Mesendoderm (in vitro differentiated cells): ENCODE measurements around the gene TCP11L2.

Source experiments
- DNase-seq: peaks from one replicate; pipeline ENCODE4 v3.0.0; 2013
- H2AK5ac ChIP-seq: 2 replicates; pipeline ENCODE4 v1.6.1; 2013; ENCODE audit warnings: low read length, inconsistent platforms
- H2BK120ac ChIP-seq: 2 replicates; pipeline ENCODE4 v1.6.1; 2013; ENCODE audit warnings: low read depth, mild to moderate bottlenecking, low read length, moderate library complexity, mixed read lengths
- H2BK15ac ChIP-seq: replicated peaks from 2 replicates; pipeline ENCODE4 v1.6.1; 2013; ENCODE audit warnings: low read depth, mild to moderate bottlenecking, moderate library complexity
- H2BK5ac ChIP-seq: 2 replicates; pipeline ENCODE4 v1.6.1; 2013; ENCODE audit warnings: low read length, inconsistent platforms
- H3K18ac ChIP-seq: 2 replicates; pipeline ENCODE4 v1.6.1; 2013; ENCODE audit warnings: mild to moderate bottlenecking, low read length, mixed read lengths
- H3K23ac ChIP-seq: one replicate; pipeline ENCODE4 v1.6.1; 2013; ENCODE audit warnings: low read length
- H3K27ac ChIP-seq: 2 replicates; pipeline ENCODE4 v1.5.1; 2013; ENCODE audit warnings: low read depth, mild to moderate bottlenecking, inconsistent platforms, low read length, moderate library complexity
- H3K27me3 ChIP-seq: 2 replicates; pipeline ENCODE4 v1.6.1; 2013; ENCODE audit warnings: low read length, control low read depth, mild to moderate bottlenecking, inconsistent platforms; ENCODE audit not compliant: insufficient read depth, poor library complexity
- H3K36me3 ChIP-seq: 2 replicates; pipeline ENCODE4 v1.6.1; 2013; ENCODE audit warnings: low read length, inconsistent platforms; ENCODE audit not compliant: control insufficient read depth, insufficient read depth
- H3K4ac ChIP-seq: one replicate; pipeline ENCODE4 v1.6.1; 2013; ENCODE audit warnings: low read depth, mild to moderate bottlenecking, low read length, moderate library complexity
- H3K4me1 ChIP-seq: 2 replicates; pipeline ENCODE4 v1.6.1; 2013; ENCODE audit warnings: low read depth, low read length, inconsistent platforms; ENCODE audit not compliant: control insufficient read depth
- H3K4me2 ChIP-seq: 2 replicates; pipeline ENCODE4 v1.6.1; 2013; ENCODE audit warnings: low read length
- H3K4me3 ChIP-seq: 2 replicates; pipeline ENCODE4 v1.5.1; 2013; ENCODE audit warnings: mild to moderate bottlenecking, low read length
- H3K56ac ChIP-seq: one replicate; pipeline ENCODE4 v1.6.1; 2013; ENCODE audit warnings: low read length
- H3K79me1 ChIP-seq: 2 replicates; pipeline ENCODE4 v1.6.1; 2013; ENCODE audit warnings: low read length, inconsistent platforms
- H3K79me2 ChIP-seq: 2 replicates; pipeline ENCODE4 v1.6.1; 2013; ENCODE audit warnings: mild to moderate bottlenecking, low read length; ENCODE audit not compliant: control insufficient read depth, insufficient read depth
- H3K9ac ChIP-seq: 2 replicates; pipeline ENCODE4 v1.6.1; 2013; ENCODE audit warnings: low read length, inconsistent platforms
- H4K5ac ChIP-seq: one replicate; pipeline ENCODE4 v1.6.1; 2013; ENCODE audit warnings: low read length
- H4K8ac ChIP-seq: one replicate; pipeline ENCODE4 v1.6.1; 2013; ENCODE audit warnings: low read depth, mild to moderate bottlenecking, control low read depth, low read length, moderate library complexity
- WGBS: extraction: QIAGEN DNeasy Blood & Tissue Kit; methylation state at CpG from one replicate; pipeline ENCODE4 v1.1.7; 2013; ENCODE audit warnings: low lambda C conversion rate, missing lambda C conversion rate; ENCODE audit not compliant: insufficient coverage; ENCODE audit errors: extremely low coverage; 5-methylcytosine and 5-hydroxymethylcytosine counted together

The TCP11L2 gene

GRCh38 chr12:106299202-106299774, 3.2 kb upstream of the TCP11L2 start:
- no peak overlapping the region for H2BK5ac ChIP-seq
- peaks cover 2% of the 10 kb centered on the region for H3K4me1 ChIP-seq
- H2BK120ac ChIP-seq: no peak overlapping the region
- H3K4ac ChIP-seq: no peak overlapping the region
- no peaks in the 10 kb centered on the region for H3K79me1 ChIP-seq
- H3K27me3 ChIP-seq: no peaks in the 10 kb centered on the region
- H3K18ac ChIP-seq: no peak overlapping the region
- no peak overlapping the region for H3K23ac ChIP-seq
- WGBS: no CpG with 5 or more reads among the region's 4 CpGs
- H2BK15ac ChIP-seq: no peak overlapping the region
- H3K36me3 ChIP-seq: no peaks in the 10 kb centered on the region
- DNase-seq: no peak
- no peak overlapping the region for H3K27ac ChIP-seq
- H2AK5ac ChIP-seq: no peak overlapping the region
- no peaks in the 10 kb centered on the region for H3K79me2 ChIP-seq
- no peak overlapping the region for H3K9ac ChIP-seq
- H4K5ac ChIP-seq: no peak overlapping the region
- H3K4me2 ChIP-seq: no peak overlapping the region
- H3K4me3 ChIP-seq: no peak overlapping the region
- no peak overlapping the region for H4K8ac ChIP-seq
- no peak overlapping the region for H3K56ac ChIP-seq

- H2BK5ac ChIP-seq: no peak overlapping the region
- H3K27me3 ChIP-seq: no peaks in the 10 kb centered on the region
- no peak overlapping the region for H2BK15ac ChIP-seq
- H3K79me2 ChIP-seq: no peaks in the 10 kb centered on the region
- no peak overlapping the region for H3K4ac ChIP-seq
- WGBS: no CpG with 5 or more reads among the region's 1 CpG
- H3K9ac ChIP-seq: no peak overlapping the region
- DNase-seq: no peak
- no peak overlapping the region for H4K8ac ChIP-seq
- H2AK5ac ChIP-seq: no peak overlapping the region
- H3K79me1 ChIP-seq: no peaks in the 10 kb centered on the region
- H3K56ac ChIP-seq: no peak overlapping the region
- H3K27ac ChIP-seq: no peak overlapping the region
- no peak overlapping the region for H4K5ac ChIP-seq
- H3K36me3 ChIP-seq: no peaks in the 10 kb centered on the region
- H3K4me2 ChIP-seq: no peak overlapping the region
- H3K18ac ChIP-seq: no peak overlapping the region
- no peak overlapping the region for H3K4me3 ChIP-seq
- peaks cover 2% of the 10 kb centered on the region for H3K4me1 ChIP-seq
- H2BK120ac ChIP-seq: no peak overlapping the region
- H3K23ac ChIP-seq: no peak overlapping the region
These were observed 1.8 kb upstream of the TCP11L2 start for GRCh38 chr12:106300761-106301160.

- no peaks in the 10 kb centered on the region for H3K36me3 ChIP-seq
- H3K23ac ChIP-seq: no peak overlapping the region
- H3K4ac ChIP-seq: no peak overlapping the region
- H3K4me2 ChIP-seq: no peak overlapping the region
- H3K27me3 ChIP-seq: no peaks in the 10 kb centered on the region
- no peak overlapping the region for H2AK5ac ChIP-seq
- no peaks in the 10 kb centered on the region for H3K79me1 ChIP-seq
- H3K9ac ChIP-seq: no peak overlapping the region
- H3K4me1 ChIP-seq: peaks cover 2% of the 10 kb centered on the region
- H4K8ac ChIP-seq: no peak overlapping the region
- no peak overlapping the region for H3K4me3 ChIP-seq
- no peak overlapping the region for H3K27ac ChIP-seq
- no peak for DNase-seq
- peak overlapping the region; percentile 69 for H3K56ac ChIP-seq
- no CpG with 5 or more reads among the region's 1 CpG for WGBS
- H2BK5ac ChIP-seq: no peak overlapping the region
- no peak overlapping the region for H2BK120ac ChIP-seq
- H3K18ac ChIP-seq: no peak overlapping the region
- H3K79me2 ChIP-seq: no peaks in the 10 kb centered on the region
- no peak overlapping the region for H4K5ac ChIP-seq
- no peak overlapping the region for H2BK15ac ChIP-seq
These were observed 1.3 kb upstream of the TCP11L2 start for GRCh38 chr12:106301241-106301610.

- peak; percentile 81 for DNase-seq
- peak overlapping the region; percentile 72 for H3K4me2 ChIP-seq
- WGBS: no CpG with 5 or more reads among the region's 32 CpGs
- H3K36me3 ChIP-seq: no peaks in the 10 kb centered on the region
- no peak overlapping the region for H2BK15ac ChIP-seq
- H3K56ac ChIP-seq: peak overlapping the region; percentile 69
- peak overlapping the region; percentile 49 for H3K4me3 ChIP-seq
- no peak overlapping the region for H2BK120ac ChIP-seq
- H3K4ac ChIP-seq: no peak overlapping the region
- H3K23ac ChIP-seq: no peak overlapping the region
- no peak overlapping the region for H2BK5ac ChIP-seq
- peaks cover 2% of the 10 kb centered on the region for H3K4me1 ChIP-seq
- no peaks in the 10 kb centered on the region for H3K79me2 ChIP-seq
- H3K27ac ChIP-seq: no peak overlapping the region
- H2AK5ac ChIP-seq: no peak overlapping the region
- no peaks in the 10 kb centered on the region for H3K27me3 ChIP-seq
- no peak overlapping the region for H4K8ac ChIP-seq
- H3K79me1 ChIP-seq: no peaks in the 10 kb centered on the region
- no peak overlapping the region for H4K5ac ChIP-seq
- H3K18ac ChIP-seq: no peak overlapping the region
- peak overlapping the region; percentile 71 for H3K9ac ChIP-seq
These were observed 767 bp upstream of the TCP11L2 start for GRCh38 chr12:106301611-106302321.

GRCh38 chr12:106303202-106303820, 778 bp downstream of the TCP11L2 start:
- Histone ChIP-seq H3K18ac (no peak overlapping the region), H2BK120ac (no peak overlapping the region), H2BK5ac (no peak overlapping the region), H3K27ac (no peak overlapping the region), H2AK5ac (no peak overlapping the region), H3K79me2 (no peaks in the 10 kb centered on the region), H3K36me3 (no peaks in the 10 kb centered on the region), H3K4me1 (peaks cover 2% of the 10 kb centered on the region), H3K9ac (peak overlapping the region; percentile 59), H2BK15ac (no peak overlapping the region), H3K4me2 (peak overlapping the region; percentile 95), H3K56ac (peak overlapping the region; percentile 76), H3K4me3 (peak overlapping the region; percentile 77), H3K79me1 (no peaks in the 10 kb centered on the region), H3K27me3 (no peaks in the 10 kb centered on the region), H4K8ac (no peak overlapping the region), H3K23ac (peak overlapping the region; percentile 52), H3K4ac (no peak overlapping the region), H4K5ac (no peak overlapping the region)
- peak; percentile 93 for DNase-seq
- no CpG with 5 or more reads among the region's 28 CpGs for WGBS
